H1 (cell line): Measurements from ENCODE around the gene HOXA10. TPM values are rescaled to one million over a fixed set of nuclear protein-coding genes. Genes with fewer than 3 reads are reported as not detected.

Experiments used
- CTCF ChIA-PET: fragments of 300-600 bp; sonication (Branson Sonifier 250); formaldehyde crosslinking; loops from one replicate; lab custom pipeline; 2021; ENCODE audit not compliant: partially characterized antibody; lab: Charles Lee
- POLR2A ChIA-PET: fragments of 300-600 bp; sonication (Branson Sonifier 250); formaldehyde crosslinking; loops from one replicate; lab custom pipeline; 2021; ENCODE audit warnings: inconsistent platforms; ENCODE audit not compliant: partially characterized antibody; lab: Charles Lee
- DNase-seq, 2 experiments: peaks; one replicate each; pipeline versions ENCODE4 v3.0.0 to v3.0.0-alpha.2; 2010 to 2022; ENCODE audit warnings: low spot score in 2 of 2, low read depth in 1 of 2, mixed read lengths in 1 of 2
- FAIRE-seq: peaks from 2 replicates; lab custom pipeline; 2011; peaks lifted over from hg19 to GRCh38; lab: Jason Lieb, UNC
- H2AFZ ChIP-seq: 2 replicates; pipeline ENCODE4 v1.8.1; 2012; ENCODE audit warnings: low read length, inconsistent platforms
- H2AK5ac ChIP-seq: 2 replicates; pipeline ENCODE4 v1.6.1; 2013; ENCODE audit warnings: low read depth, low read length
- H2BK120ac ChIP-seq: replicated peaks from 2 replicates; pipeline ENCODE3; 2013; ENCODE audit warnings: low read depth, low read length, inconsistent platforms
- H2BK12ac ChIP-seq: 2 replicates; pipeline ENCODE4 v1.6.1; 2013; ENCODE audit warnings: low read depth, low read length
- H2BK15ac ChIP-seq: 2 replicates; pipeline ENCODE4 v1.6.1; 2013; ENCODE audit warnings: low read length
- H2BK20ac ChIP-seq: 2 replicates; pipeline ENCODE4 v1.6.1; 2013; ENCODE audit warnings: low read length
- H2BK5ac ChIP-seq: 2 replicates; pipeline ENCODE4 v1.6.1; 2013; ENCODE audit warnings: low read depth, low read length
- H3K14ac ChIP-seq: 2 replicates; pipeline ENCODE4 v1.6.1; 2013; ENCODE audit warnings: inconsistent platforms; ENCODE audit not compliant: insufficient read length
- H3K18ac ChIP-seq: 2 replicates; pipeline ENCODE4 v1.6.1; 2013; ENCODE audit warnings: low read length; ENCODE audit errors: extremely low read depth
- H3K23ac ChIP-seq: 2 replicates; pipeline ENCODE4 v1.6.1; 2013; ENCODE audit warnings: inconsistent platforms; ENCODE audit not compliant: insufficient read length
- H3K23me2 ChIP-seq: 2 replicates; pipeline ENCODE4 v1.6.1; 2013; ENCODE audit warnings: low read depth, low read length
- H3K27ac ChIP-seq: 2 replicates; pipeline ENCODE4 v1.6.1; 2011; ENCODE audit warnings: low read depth, low read length, inconsistent platforms
- H3K27me3 ChIP-seq, 4 experiments: replicated peaks in 1 of 4; 1 replicate in 1 of 4; 2 replicates in 3 of 4; pipeline versions ENCODE4 v1.6.1 to v1.8.1; 2011 to 2013; ENCODE audit warnings: low read length in 3 of 4, mild to moderate bottlenecking in 3 of 4, inconsistent platforms in 2 of 4, mixed read lengths in 2 of 4, moderate library complexity in 1 of 4; ENCODE audit not compliant: control insufficient read depth in 3 of 4, insufficient read depth in 3 of 4; ENCODE audit errors: extremely low read depth in 1 of 4
- H3K36me3 ChIP-seq, 4 experiments: 2 replicates each; pipeline versions ENCODE4 v1.6.1 to v1.8.1; 2011 to 2013; ENCODE audit warnings: mild to moderate bottlenecking in 4 of 4, low read length in 3 of 4, moderate library complexity in 2 of 4, control low read depth in 1 of 4, inconsistent platforms in 1 of 4; ENCODE audit not compliant: insufficient read depth in 4 of 4, control insufficient read depth in 2 of 4
- H3K4ac ChIP-seq: replicated peaks from 2 replicates; pipeline ENCODE3; 2013; ENCODE audit warnings: low read length, low read depth, mixed read lengths, inconsistent platforms; ENCODE audit not compliant: insufficient read length
- H3K4me1 ChIP-seq, 4 experiments: replicated peaks in 1 of 4; 1 replicate in 1 of 4; 2 replicates in 3 of 4; pipeline versions ENCODE4 v1.6.1 to v1.8.1; 2011 to 2013; ENCODE audit warnings: low read length in 3 of 4, inconsistent platforms in 2 of 4, mixed read lengths in 1 of 4; ENCODE audit not compliant: insufficient read depth in 4 of 4, control insufficient read depth in 3 of 4
- H3K4me2 ChIP-seq, 2 experiments: 2 replicates each; pipeline versions ENCODE4 v1.6.1 to v1.8.1; 2011 to 2013; ENCODE audit warnings: low read depth in 2 of 2, low read length in 2 of 2, control low read depth in 1 of 2, inconsistent platforms in 1 of 2, mild to moderate bottlenecking in 1 of 2; ENCODE audit not compliant: insufficient read depth in 1 of 2
- H3K4me3 ChIP-seq, 4 experiments: fragments of 200-600, 300-600 bp in 1 of 4; sonication (generic), shearing (Covaris generic), sonication (Bioruptor Twin) in 1 of 4; 2 replicates each; pipeline versions ENCODE4 v1.5.1 to v1.8.1; 2011 to 2016; ENCODE audit warnings: low read length in 4 of 4, low read depth in 3 of 4, control low read depth in 2 of 4, inconsistent platforms in 2 of 4, mild to moderate bottlenecking in 2 of 4, mixed read lengths in 1 of 4, moderate library complexity in 1 of 4; ENCODE audit not compliant: insufficient read depth in 2 of 4; ENCODE audit errors: extremely low read depth in 1 of 4
- H3K56ac ChIP-seq: replicated peaks from 2 replicates; pipeline ENCODE3; 2013; ENCODE audit warnings: low read depth, mild to moderate bottlenecking, mixed read lengths, low read length, inconsistent platforms; ENCODE audit not compliant: insufficient read length
- H3K79me1 ChIP-seq: 2 replicates; pipeline ENCODE4 v1.6.1; 2013; ENCODE audit warnings: low read depth, low read length, control low read depth
- H3K79me2 ChIP-seq, 2 experiments: 2 replicates each; pipeline versions ENCODE4 v1.6.1 to v1.8.1; 2012 to 2013; ENCODE audit warnings: low read length in 2 of 2, mild to moderate bottlenecking in 2 of 2, inconsistent platforms in 1 of 2; ENCODE audit not compliant: insufficient read depth in 2 of 2, control insufficient read depth in 1 of 2
- H3K9ac ChIP-seq, 4 experiments: replicated peaks in 1 of 4; 1 replicate in 1 of 4; 2 replicates in 3 of 4; pipeline versions ENCODE4 v1.6.1 to v1.8.1; 2011 to 2013; ENCODE audit warnings: low read depth in 3 of 4, low read length in 3 of 4, control low read depth in 2 of 4, mild to moderate bottlenecking in 2 of 4, moderate library complexity in 2 of 4, inconsistent platforms in 1 of 4; ENCODE audit errors: extremely low read depth in 1 of 4
- H3K9me3 ChIP-seq, 2 experiments: 2 replicates each; pipeline versions ENCODE4 v1.6.1 to v1.8.1; 2012 to 2013; ENCODE audit warnings: mild to moderate bottlenecking in 2 of 2, moderate library complexity in 2 of 2, control low read depth in 1 of 2, inconsistent platforms in 1 of 2, low read depth in 1 of 2, low read length in 1 of 2, mixed read lengths in 1 of 2; ENCODE audit not compliant: insufficient read depth in 2 of 2
- H4K20me1 ChIP-seq, 2 experiments: replicated peaks in 1 of 2; 2 replicates each; pipeline versions ENCODE3 to v1.8.1; 2011 to 2013; ENCODE audit warnings: inconsistent platforms in 2 of 2, low read length in 2 of 2, mild to moderate bottlenecking in 1 of 2; ENCODE audit not compliant: insufficient read depth in 2 of 2, control insufficient read depth in 1 of 2
- H4K5ac ChIP-seq: 2 replicates; pipeline ENCODE4 v1.6.1; 2013; ENCODE audit warnings: low read length, low read depth, mixed read lengths, inconsistent platforms; ENCODE audit not compliant: insufficient read length
- H4K8ac ChIP-seq: 2 replicates; pipeline ENCODE4 v1.8.0; 2013; ENCODE audit warnings: mild to moderate bottlenecking, moderate library complexity, low read length, inconsistent platforms; ENCODE audit not compliant: insufficient read depth; ENCODE audit errors: extremely low read depth
- H4K91ac ChIP-seq: replicated peaks from 2 replicates; pipeline ENCODE3; 2013; ENCODE audit warnings: low read length, mixed read lengths, inconsistent platforms; ENCODE audit not compliant: insufficient read length
- EP300 ChIP-seq, 2 experiments: IDR thresholded peaks; 1 replicate in 1 of 2; 2 replicates in 1 of 2; pipeline ENCODE4 v1.6.1; 2011 to 2012; ENCODE audit warnings: low read depth in 2 of 2, low read length in 2 of 2, mild to moderate bottlenecking in 2 of 2, borderline replicate concordance in 1 of 2, inconsistent platforms in 1 of 2, moderate library complexity in 1 of 2
- FOSL1 ChIP-seq: IDR thresholded peaks from 2 replicates; pipeline ENCODE4 v1.6.1; 2011; ENCODE audit warnings: mild to moderate bottlenecking, low read depth, low read length, moderate library complexity; ENCODE audit not compliant: insufficient read depth
- GTF2F1 ChIP-seq: IDR thresholded peaks from 2 replicates; pipeline ENCODE4 v1.6.1; 2012; ENCODE audit warnings: low read depth, low read length, improper control_type of control experiment, borderline replicate concordance
- HDAC6 ChIP-seq: IDR thresholded peaks from one replicate; pipeline ENCODE4 v1.7.1; 2012; ENCODE audit warnings: low read depth, mild to moderate bottlenecking, inconsistent platforms, low read length, moderate library complexity
- NRF1 ChIP-seq: IDR thresholded peaks from 2 replicates; pipeline ENCODE4 v1.6.1; 2011; ENCODE audit warnings: mild to moderate bottlenecking, low read depth, low read length, improper control_type of control experiment
- RNF2 ChIP-seq: fragments of 200-900, 300-1000 bp; sonication (generic); IDR thresholded peaks from 2 replicates; pipeline ENCODE4 v1.7.1; 2016; ENCODE audit warnings: borderline replicate concordance, low read depth, mild to moderate bottlenecking, antibody characterized with exemption, low read length; ENCODE audit not compliant: poor library complexity, severe bottlenecking; ENCODE audit errors: missing control alignments
- RXRA ChIP-seq: IDR thresholded peaks from 2 replicates; pipeline ENCODE4 v1.6.1; 2011; ENCODE audit warnings: low read depth, mild to moderate bottlenecking, low read length, moderate library complexity; ENCODE audit not compliant: insufficient read depth
- SUZ12 ChIP-seq: fragments of 200-600 bp; sonication (generic); IDR thresholded peaks from 2 replicates; pipeline ENCODE4 v1.6.1; 2012; ENCODE audit warnings: mild to moderate bottlenecking, inconsistent platforms, low read length, moderate library complexity, mixed read lengths
- WGBS, 2 experiments: shearing (Covaris generic) in 1 of 2; methylation state at CpG; one replicate each; pipeline versions ENCODE4 v1.1.6 to v1.1.7; 2013 to 2015; ENCODE audit warnings: low lambda C conversion rate in 2 of 2, mixed read lengths in 2 of 2, inconsistent platforms in 1 of 2, low coverage in 1 of 2, missing lambda C conversion rate in 1 of 2; ENCODE audit not compliant: insufficient replicate concordance in 2 of 2, insufficient coverage in 1 of 2, insufficient read length in 1 of 2; ENCODE audit errors: extremely low coverage in 1 of 2, missing lambda C conversion rate in 1 of 2; 5-methylcytosine and 5-hydroxymethylcytosine counted together
- polyA plus RNA-seq, 7 experiments: library from polyadenylated mRNA; depleted of rRNA in 3 of 7; stranded (reverse) in 5 of 7; unstranded in 2 of 7; fragments of >200 nt in 5 of 7; fragments of 200-250 nt in 2 of 7; gene quantifications; 1 replicate in 5 of 7; 2 replicates in 1 of 7; 4 replicates in 1 of 7; pipeline versions ENCODE4 v1.2.1 to v1.2.3, GENCODE V29; 2011 to 2013; ENCODE audit warnings: missing spikeins in 2 of 7, mixed read lengths in 2 of 7
- total RNA-seq: library from RNA; stranded (reverse); fragmentation: NEBNext Ultra II Directional; extraction: Animal tissue kit (Norgen Biotek cat#: 25700); gene quantifications from 2 replicates; pipeline ENCODE4 v1.2.1, GENCODE V29; 2021
- TF ChIP-seq, protein P1 (sequence below): IDR thresholded peaks from 2 replicates; pipeline ENCODE4 v1.6.1; 2011; ENCODE audit warnings: low read depth, mild to moderate bottlenecking, low read length; ENCODE audit not compliant: insufficient read depth

The HOXA10 gene
- total and polyA plus RNA-seq, 2 of the 8 experiments (the other 6 are each of a cell fraction or from before 2014, with no cell fraction given) = not detected

DNA sequence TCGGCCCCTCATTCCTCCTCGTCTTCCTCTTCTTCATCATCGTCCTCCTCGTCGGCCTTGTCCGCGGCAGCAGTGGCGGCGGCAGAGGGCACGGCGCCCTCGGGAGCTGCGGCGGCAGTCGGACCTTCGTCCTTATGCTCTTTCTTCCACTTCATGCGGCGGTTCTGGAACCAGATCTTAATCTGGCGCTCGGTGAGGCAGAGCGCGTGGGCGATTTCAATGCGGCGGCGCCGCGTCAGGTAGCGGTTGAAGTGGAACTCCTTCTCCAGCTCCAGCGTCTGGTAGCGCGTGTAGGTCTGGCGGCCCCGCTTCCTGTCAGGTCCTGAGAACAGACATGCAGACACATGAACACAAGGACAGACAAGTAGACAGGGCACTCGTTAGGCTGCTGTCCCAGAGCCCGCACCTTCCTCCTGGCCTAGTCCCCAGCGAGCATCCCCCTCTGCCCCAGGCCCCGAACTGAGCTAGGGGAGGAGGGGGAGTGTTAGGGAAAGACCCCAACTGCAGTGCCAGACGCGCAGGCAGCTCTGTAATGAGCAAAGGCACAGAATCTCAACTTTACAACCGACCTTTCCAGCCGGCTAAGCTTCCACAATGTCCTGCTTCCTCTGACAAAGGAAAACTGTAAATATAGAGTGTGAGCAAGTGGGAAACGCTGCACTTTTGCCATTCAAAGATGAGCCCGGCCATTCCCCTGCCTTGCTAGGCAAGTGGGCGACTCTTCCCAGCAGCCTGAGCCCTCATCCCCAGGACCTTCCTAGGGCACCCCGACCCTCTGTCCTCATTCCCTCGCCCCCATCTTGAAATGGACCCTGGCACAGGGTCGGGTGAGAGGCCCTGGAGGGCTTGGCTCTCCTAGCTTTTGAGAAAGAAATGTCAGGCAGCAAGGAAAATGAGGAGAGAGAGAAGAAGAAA is 19.0 kb downstream of the HOXA10 start:
- H3K27ac ChIP-seq = no peak overlapping the region
- H3K79me1 ChIP-seq = no peaks in the 10 kb centered on the region
- peaks cover 0 to 10% of the 10 kb centered on the region in 2 experiments; a peak in 1 of 4 replicates for H3K9me3 ChIP-seq
- no peak overlapping the region for H2BK20ac ChIP-seq
- H3K14ac ChIP-seq = no peak overlapping the region
- H2BK120ac ChIP-seq = no peak overlapping the region
- WGBS, 2 experiments = 18% methylated on average over 39 of the region's 48 CpGs; no CpG with 5 or more reads in 1 of the 2 experiments
- H2BK5ac ChIP-seq = no peak overlapping the region
- 0 out of 2 replicates have a peak overlapping the region, but pooled peaks have one; percentile 60 for H2BK12ac ChIP-seq
- H2BK15ac ChIP-seq = no peak overlapping the region
- H4K5ac ChIP-seq = no peak overlapping the region
- H3K56ac ChIP-seq = no peak overlapping the region
- H3K4me1 ChIP-seq = peaks cover 0 to 2% (median under 1%) of the 10 kb centered on the region in 4 experiments; a peak in 3 of 7 replicates
- H3K36me3 ChIP-seq = peaks cover 0 to 20% (median 0%) of the 10 kb centered on the region in 4 experiments; a peak in 1 of 8 replicates
- H3K23ac ChIP-seq = no peak overlapping the region
- FAIRE-seq (no peak), DNase-seq (peak in 1 of 2 experiments; percentile 53)
- H4K20me1 ChIP-seq = peaks cover 31 to 55% of the 10 kb centered on the region in 2 experiments
- H3K4me3 ChIP-seq = no peak overlapping the region
- peaks cover 2% of the 10 kb centered on the region; the same call in 1 of the 2 replicates for H3K23me2 ChIP-seq
- H4K8ac ChIP-seq = peak overlapping the region; percentile 7; the same call in 1 of the 2 replicates
- POLR2A ChIA-PET = no interaction called here
- H3K18ac ChIP-seq = no peak overlapping the region
- H2AK5ac ChIP-seq = 0 out of 2 replicates have a peak overlapping the region, but pooled peaks have one; percentile 82
- H3K79me2 ChIP-seq = no peaks in the 10 kb centered on the region
- H3K27me3 ChIP-seq = peaks cover 99 to 100% (median 100%) of the 10 kb centered on the region in 4 experiments
- H3K4ac ChIP-seq = no peak overlapping the region
- H2AFZ ChIP-seq = no peak overlapping the region
- H3K9ac ChIP-seq = no peak overlapping the region
- H4K91ac ChIP-seq = no peak overlapping the region
- no peak overlapping the region; a peak in 1 of 4 replicates for H3K4me2 ChIP-seq
- CTCF ChIA-PET = interaction anchor here (0.7 to 4.2 kb wide), 7 partner anchors 9 to 472 kb away, joined by 3 to 33 read pairs (median 3); partner anchors contain the start of gene HOXA5
- no peak for TF ChIP-seq NRF1
- no peak for TF ChIP-seq HDAC6
- no peak for TF ChIP-seq GTF2F1
- no peak for TF ChIP-seq EP300 (IDR thresholded peaks at IDR 0.05; ENCODE audit: borderline replicate concordance in 1 of 2, low read depth in 2 of 2, low read length in 2 of 2)
- peak; percentile 98 for TF ChIP-seq SUZ12
- TF ChIP-seq, protein P1, sequence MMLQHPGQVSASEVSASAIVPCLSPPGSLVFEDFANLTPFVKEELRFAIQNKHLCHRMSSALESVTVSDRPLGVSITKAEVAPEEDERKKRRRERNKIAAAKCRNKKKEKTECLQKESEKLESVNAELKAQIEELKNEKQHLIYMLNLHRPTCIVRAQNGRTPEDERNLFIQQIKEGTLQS = no peak
- TF ChIP-seq RXRA = no peak
- no peak for TF ChIP-seq FOSL1
- TF ChIP-seq RNF2 = peak; percentile 76
